ENCODE results near the gene PAFAH2.
"Not testable (repeated sequence)": the region's sequence is repeated elsewhere in the genome, so short reads cannot be mapped to it uniquely, and the experiment has no call there.

Gene PAFAH2

GRCh38 chr1:26009796-26010447 lies 12.1 kb upstream of the PAFAH2 start:
- no peak for DNase-seq

- DNase-seq, result no peak
Measured at GRCh38 chr1:26006710-26007109, 8.8 kb upstream of the PAFAH2 start.

- no peak for DNase-seq
Measured at GRCh38 chr1:26005434-26006105, 7.7 kb upstream of the PAFAH2 start.

- DNase-seq, result no peak
Measured at GRCh38 chr1:26003756-26004155, 5.9 kb upstream of the PAFAH2 start.

GRCh38 chr1:26003262-26003661 lies 5.4 kb upstream of the PAFAH2 start:
- DNase-seq, result no peak

GRCh38 chr1:25999041-25999800 lies 1.4 kb upstream of the PAFAH2 start:
- no peak for DNase-seq

GRCh38 chr1:25996966-25997827 lies 666 bp downstream of the PAFAH2 start:
- DNase-seq, result no peak

GRCh38 chr1:25994402-25995150 lies 3.3 kb downstream of the PAFAH2 start:
- DNase-seq, result no peak

- DNase-seq, result no peak
Measured at GRCh38 chr1:25993197-25993951, 4.5 kb downstream of the PAFAH2 start.

- DNase-seq, result no peak
Measured at GRCh38 chr1:25992689-25993171, 5.1 kb downstream of the PAFAH2 start.

- no peak for DNase-seq
Measured at GRCh38 chr1:25991937-25992688, 5.8 kb downstream of the PAFAH2 start.

- DNase-seq, result no peak
Measured at GRCh38 chr1:25990702-25991395, 7.0 kb downstream of the PAFAH2 start.

GRCh38 chr1:25990251-25990650 lies 7.6 kb downstream of the PAFAH2 start:
- DNase-seq, result no peak

GRCh38 chr1:25989440-25990234 lies 8.2 kb downstream of the PAFAH2 start:
- DNase-seq, result no peak

- no peak for DNase-seq
Measured at GRCh38 chr1:25987951-25988350, 9.9 kb downstream of the PAFAH2 start.

- DNase-seq, result not testable (repeated sequence)
Measured at GRCh38 chr1:25986773-25987172, 11.1 kb downstream of the PAFAH2 start.

- no peak for DNase-seq
Measured at GRCh38 chr1:25985670-25986069, 12.2 kb downstream of the PAFAH2 start.

- DNase-seq, result no peak
Measured at GRCh38 chr1:25985171-25985570, 12.7 kb downstream of the PAFAH2 start.

GRCh38 chr1:25979210-25979609 lies 18.7 kb downstream of the PAFAH2 start:
- no peak for DNase-seq
